HG02870 (cell line): ENCODE measurements around the gene DMXL2.
"Not testable (repeated sequence)": the region's sequence is repeated elsewhere in the genome, so short reads cannot be mapped to it uniquely, and the experiment has no call there.

ENCODE experiments used
- ATAC-seq: cut with Tn5 transposase; IDR thresholded peaks from one replicate; pipeline ENCODE4 v1.9.1; 2021; ENCODE audit warnings: mild to moderate bottlenecking, moderate library complexity; ENCODE audit not compliant: unreplicated experiment

DMXL2 gene

GRCh38 chr15:51497806-51498205 is 124.8 kb downstream of the DMXL2 start:
- ATAC-seq, result no peak

- ATAC-seq, result no peak
Observed at GRCh38 chr15:51496246-51496645, 126.3 kb downstream of the DMXL2 start.

GRCh38 chr15:51494411-51495314 is 127.9 kb downstream of the DMXL2 start:
- no peak for ATAC-seq

GRCh38 chr15:51493892-51494291 is 128.7 kb downstream of the DMXL2 start:
- no peak for ATAC-seq

- ATAC-seq, result no peak
Observed at GRCh38 chr15:51492528-51492927, 130.0 kb downstream of the DMXL2 start.

GRCh38 chr15:51491941-51492340 is 130.6 kb downstream of the DMXL2 start:
- ATAC-seq, result no peak

- ATAC-seq, result no peak
Observed at GRCh38 chr15:51484781-51485180, 137.8 kb downstream of the DMXL2 start.

GRCh38 chr15:51483985-51484384 is 138.6 kb downstream of the DMXL2 start:
- no peak for ATAC-seq

GRCh38 chr15:51483520-51483919 is 139.1 kb downstream of the DMXL2 start:
- ATAC-seq, result no peak

- no peak for ATAC-seq
Observed at GRCh38 chr15:51475736-51476135, 146.8 kb downstream of the DMXL2 start.

GRCh38 chr15:51470512-51470911 is 152.1 kb downstream of the DMXL2 start:
- no peak for ATAC-seq

GRCh38 chr15:51460796-51461195 is 161.8 kb downstream of the DMXL2 start:
- no peak for ATAC-seq

GRCh38 chr15:51450001-51450400 is 172.6 kb downstream of the DMXL2 start:
- no peak for ATAC-seq

GRCh38 chr15:51448622-51449399 is 173.8 kb downstream of the DMXL2 start:
- no peak for ATAC-seq

- ATAC-seq, result no peak
Observed at GRCh38 chr15:51447855-51448621, 174.5 kb downstream of the DMXL2 start.

GRCh38 chr15:51446029-51446744 is 176.4 kb downstream of the DMXL2 start:
- not testable (repeated sequence) for ATAC-seq

- ATAC-seq, result no peak
Observed at GRCh38 chr15:51444807-51445206, 177.8 kb downstream of the DMXL2 start.

GRCh38 chr15:51444112-51444511 is 178.5 kb downstream of the DMXL2 start:
- ATAC-seq, result no peak

- ATAC-seq, result no peak
Observed at GRCh38 chr15:51443282-51443914, 179.2 kb downstream of the DMXL2 start.

GRCh38 chr15:51438526-51438925 is 184.0 kb downstream of the DMXL2 start:
- no peak for ATAC-seq
